OCI-LY1 (cell line): ENCODE measurements around the gene MGRN1.

Experiments used
- H2AFZ ChIP-seq: fragments of 200-600 bp; sonication (generic), shearing (Covaris generic); 2 replicates; pipeline ENCODE4 v1.6.0; 2014; ENCODE audit warnings: antibody characterized with exemption, mild to moderate bottlenecking, low read length
- H3F3A ChIP-seq: fragments of 200-600 bp; sonication (generic), shearing (Covaris generic); 2 replicates; pipeline ENCODE4 v1.6.0; 2014; ENCODE audit warnings: mild to moderate bottlenecking, antibody characterized with exemption, low read length, moderate library complexity; ENCODE audit not compliant: insufficient read depth
- H3K27ac ChIP-seq: fragments of 200-600 bp; sonication (generic); 2 replicates; pipeline ENCODE4 v1.5.1; 2014; ENCODE audit warnings: low read length, mixed run types, mild to moderate bottlenecking, low read depth; ENCODE audit not compliant: poor library complexity, severe bottlenecking
- H3K27me3 ChIP-seq: fragments of 200-600 bp; sonication (generic); 2 replicates; pipeline ENCODE4 v1.6.0; 2014; ENCODE audit warnings: antibody characterized with exemption, mild to moderate bottlenecking, low read length, moderate library complexity; ENCODE audit not compliant: insufficient read depth
- H3K36me3 ChIP-seq: fragments of 200-600 bp; sonication (generic); 2 replicates; pipeline ENCODE4 v1.6.1; 2014; ENCODE audit warnings: mild to moderate bottlenecking, antibody characterized with exemption, low read length, moderate library complexity, mixed read lengths; ENCODE audit not compliant: insufficient read depth
- H3K4me1 ChIP-seq: fragments of 200-600 bp; sonication (generic); 2 replicates; pipeline ENCODE4 v1.5.1; 2014; ENCODE audit warnings: mild to moderate bottlenecking, low read length, moderate library complexity; ENCODE audit not compliant: insufficient read depth, severe bottlenecking
- H3K4me2 ChIP-seq: fragments of 200-600 bp; sonication (generic), shearing (Covaris generic); 2 replicates; pipeline ENCODE4 v1.6.1; 2014; ENCODE audit warnings: low read length
- H3K4me3 ChIP-seq: fragments of 200-600 bp; sonication (generic); 2 replicates; pipeline ENCODE4 v1.5.1; 2014; ENCODE audit warnings: low read length, low read depth, mild to moderate bottlenecking, mixed read lengths; ENCODE audit not compliant: poor library complexity, severe bottlenecking
- H3K79me2 ChIP-seq: fragments of 200-600 bp; shearing (Covaris generic); 2 replicates; pipeline ENCODE4 v1.6.1; 2016; ENCODE audit warnings: mixed run types, low read length, mixed read lengths; ENCODE audit not compliant: insufficient read depth
- H3K9ac ChIP-seq: fragments of 200-600 bp; sonication (generic), shearing (Covaris generic); 2 replicates; pipeline ENCODE4 v1.6.1; 2014; ENCODE audit warnings: mild to moderate bottlenecking, low read length, mixed read lengths
- H3K9me2 ChIP-seq: fragments of 200-600 bp; sonication (generic), shearing (Covaris generic); 2 replicates; pipeline ENCODE4 v1.6.1; 2014; ENCODE audit warnings: low read depth, mild to moderate bottlenecking, low read length, mixed read lengths
- H3K9me3 ChIP-seq: fragments of 200-600 bp; shearing (Covaris generic); 2 replicates; pipeline ENCODE4 v1.6.1; 2014; ENCODE audit warnings: low read length, mixed read lengths
- H4K20me1 ChIP-seq: fragments of 200-600 bp; sonication (generic), shearing (Covaris generic); 2 replicates; pipeline ENCODE4 v1.6.0; 2016; ENCODE audit warnings: mild to moderate bottlenecking, low read length; ENCODE audit not compliant: insufficient read depth
- CTCF ChIP-seq: fragments of 200-600 bp; sonication (generic), shearing (Covaris generic); IDR thresholded peaks from 2 replicates; pipeline ENCODE4 v1.5.1; 2017; ENCODE audit warnings: mild to moderate bottlenecking, antibody characterized with exemption, low read length, moderate library complexity, mixed read lengths
- EZH2 ChIP-seq: fragments of 200-600 bp; sonication (generic), shearing (Covaris generic); IDR thresholded peaks from 2 replicates; pipeline ENCODE4 v1.8.0; 2017; ENCODE audit warnings: borderline replicate concordance, mixed run types, mild to moderate bottlenecking, antibody characterized with exemption, low read length, moderate library complexity, mixed read lengths

The MGRN1 gene

GRCh38 chr16:4602331-4602730 is 22.3 kb upstream of the MGRN1 start:
- no peak overlapping the region for H2AFZ ChIP-seq
- 0 out of 2 replicates have a peak, but pooled peaks cover under 1% of the 10 kb centered on the region for H3K36me3 ChIP-seq
- no peaks in the 10 kb centered on the region for H4K20me1 ChIP-seq
- no peak overlapping the region for H3K27ac ChIP-seq
- H3K9me3 ChIP-seq: no peaks in the 10 kb centered on the region
- no peaks in the 10 kb centered on the region for H3K9me2 ChIP-seq
- no peak overlapping the region for H3K4me2 ChIP-seq
- TF ChIP-seq EZH2 (no peak), CTCF (no peak)
- H3K4me3 ChIP-seq: no peak overlapping the region
- H3K27me3 ChIP-seq: peaks cover 13% of the 10 kb centered on the region; the same call in 1 of the 2 replicates
- H3K4me1 ChIP-seq: no peaks in the 10 kb centered on the region
- no peak overlapping the region for H3K9ac ChIP-seq
- no peaks in the 10 kb centered on the region for H3F3A ChIP-seq
- H3K79me2 ChIP-seq: no peaks in the 10 kb centered on the region

- no peak for TF ChIP-seq EZH2
- TF ChIP-seq CTCF: no peak
- H3K27ac ChIP-seq: no peak overlapping the region
- H3K4me2 ChIP-seq: no peak overlapping the region
- H3K9me3 ChIP-seq: no peaks in the 10 kb centered on the region
- H3K4me3 ChIP-seq: no peak overlapping the region
- H3K4me1 ChIP-seq: no peaks in the 10 kb centered on the region
- no peaks in the 10 kb centered on the region for H3K9me2 ChIP-seq
- no peak overlapping the region for H2AFZ ChIP-seq
- no peaks in the 10 kb centered on the region for H4K20me1 ChIP-seq
- H3K27me3 ChIP-seq: peaks cover 13% of the 10 kb centered on the region; the same call in 1 of the 2 replicates
- H3K36me3 ChIP-seq: peaks cover 12% of the 10 kb centered on the region; the same call in 1 of the 2 replicates
- H3F3A ChIP-seq: no peaks in the 10 kb centered on the region
- no peaks in the 10 kb centered on the region for H3K79me2 ChIP-seq
- no peak overlapping the region for H3K9ac ChIP-seq
These were observed 20.9 kb upstream of the MGRN1 start for GRCh38 chr16:4603624-4604170.

- no peaks in the 10 kb centered on the region for H3K79me2 ChIP-seq
- no peak overlapping the region for H3K27ac ChIP-seq
- no peak overlapping the region for H3K9ac ChIP-seq
- peaks cover 10% of the 10 kb centered on the region; the same call in 1 of the 2 replicates for H3K27me3 ChIP-seq
- no peaks in the 10 kb centered on the region for H3F3A ChIP-seq
- H3K4me1 ChIP-seq: no peaks in the 10 kb centered on the region
- no peak overlapping the region for H2AFZ ChIP-seq
- H3K4me3 ChIP-seq: no peak overlapping the region
- H3K36me3 ChIP-seq: peaks cover 16% of the 10 kb centered on the region
- no peak for TF ChIP-seq CTCF
- TF ChIP-seq EZH2: no peak
- H3K9me2 ChIP-seq: no peaks in the 10 kb centered on the region
- no peak overlapping the region for H3K4me2 ChIP-seq
- no peaks in the 10 kb centered on the region for H4K20me1 ChIP-seq
- no peaks in the 10 kb centered on the region for H3K9me3 ChIP-seq
These were observed 20.2 kb upstream of the MGRN1 start for GRCh38 chr16:4604401-4604800.
